ENCODE results near the gene TTF2. TPM values are rescaled to one million over a fixed set of nuclear protein-coding genes. Genes with fewer than 3 reads are reported as not detected.

The TTF2 gene
- polyA plus RNA-seq, 1 donor (not counting 4 experiments of a cell fraction or from before 2014, with no cell fraction given) = 23.0 TPM

GRCh38 chr1:117135329-117135728 is 75.2 kb downstream of the TTF2 start:
- H3K79me2 ChIP-seq (ENCODE audit: control insufficient read depth, insufficient read depth, low read length) = no peaks in the 10 kb centered on the region
- no peaks in the 10 kb centered on the region for H3K27me3 ChIP-seq (ENCODE audit: control insufficient read depth, extremely low read depth, insufficient read depth, low read length)

DNA sequence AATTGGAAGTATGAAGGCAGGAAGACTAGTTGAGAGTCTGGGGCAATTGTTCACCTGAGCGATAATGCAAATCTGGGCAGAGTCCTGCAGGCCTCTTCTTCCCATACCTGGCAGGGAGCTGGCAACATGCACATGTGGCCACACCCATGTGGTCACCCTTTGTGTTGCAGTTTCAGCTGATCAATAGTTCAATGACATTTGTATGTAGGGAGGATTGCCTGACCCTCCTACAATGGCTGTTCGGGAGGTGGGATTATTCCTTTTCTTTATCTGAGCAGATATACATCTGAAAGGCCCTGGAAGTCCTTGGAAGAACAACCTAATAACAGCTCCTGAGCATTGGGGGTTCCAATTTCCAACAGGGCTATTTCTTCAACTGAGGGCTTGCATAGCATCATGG is 76.6 kb downstream of the TTF2 start:
- Histone ChIP-seq H4K20me1 (ENCODE audit: control insufficient read depth, extremely low read depth, insufficient read depth, low read length) (no peaks in the 10 kb centered on the region), H3K4me1 (ENCODE audit: control insufficient read depth, extremely low read depth, insufficient read depth, low read length) (no peaks in the 10 kb centered on the region), H3K9ac (ENCODE audit: control insufficient read depth, extremely low read depth, insufficient read depth, low read length) (no peak overlapping the region), H3K9me1 (ENCODE audit: control insufficient read depth, extremely low read depth, insufficient read depth, low read length) (no peaks in the 10 kb centered on the region), H3K9me3 (ENCODE audit: control insufficient read depth, low read depth, low read length) (no peaks in the 10 kb centered on the region), H3K27ac (ENCODE audit: control insufficient read depth, insufficient read depth, low read length) (no peak overlapping the region), H3K79me2 (ENCODE audit: control insufficient read depth, insufficient read depth, low read length) (no peaks in the 10 kb centered on the region), H2AFZ (ENCODE audit: control insufficient read depth, low read length) (no peak overlapping the region), H3K36me3 (ENCODE audit: control insufficient read depth in 2 of 2, extremely low read depth in 1 of 2, insufficient read depth in 2 of 2, low read length in 2 of 2) (no peaks in the 10 kb centered on the region), H3K27me3 (ENCODE audit: control insufficient read depth, extremely low read depth, insufficient read depth, low read length) (no peaks in the 10 kb centered on the region), H3K4me2 (ENCODE audit: control insufficient read depth, extremely low read depth, insufficient read depth, low read depth, low read length) (no peak overlapping the region), H3K4me3 (ENCODE audit: control insufficient read depth in 2 of 3, extremely low read depth in 1 of 3, insufficient read depth in 2 of 3, low read depth in 1 of 3, low read length in 3 of 3) (no peak overlapping the region)
- dilution Hi-C loops (cut with MboI; ENCODE audit: extremely low pct_ligation_motif_present, low sequenced_read_pairs) = no loop called here
- TF ChIP-seq CTCF (optimal IDR thresholded peaks at IDR 0.05 in 1 of 3, IDR thresholded peaks at IDR 0.05 in 1 of 3, conservative IDR thresholded peaks at IDR 0.05 in 1 of 3; ENCODE audit: extremely low read depth in 1 of 3, insufficient read depth in 2 of 3, low read length in 3 of 3) (no peak), EZH2 (IDR thresholded peaks at IDR 0.05; ENCODE audit: low read length) (no peak)
- FAIRE-seq (no peak), DNase-seq (ENCODE audit: low read depth, low spot score) (no peak)

More at GRCh38 chr1:117135329-117135728, 75.2 kb downstream of the TTF2 start:
- H4K20me1 ChIP-seq (ENCODE audit: control insufficient read depth, extremely low read depth, insufficient read depth, low read length) = no peaks in the 10 kb centered on the region
- no peak overlapping the region for H3K4me2 ChIP-seq (ENCODE audit: control insufficient read depth, extremely low read depth, insufficient read depth, low read depth, low read length)
- H3K27ac ChIP-seq (ENCODE audit: control insufficient read depth, insufficient read depth, low read length) = no peak overlapping the region
- H3K9me3 ChIP-seq (ENCODE audit: control insufficient read depth, low read depth, low read length) = no peaks in the 10 kb centered on the region
- H3K9ac ChIP-seq (ENCODE audit: control insufficient read depth, extremely low read depth, insufficient read depth, low read length) = no peak overlapping the region
- H2AFZ ChIP-seq (ENCODE audit: control insufficient read depth, low read length) = no peak overlapping the region
- TF ChIP-seq CTCF (optimal IDR thresholded peaks at IDR 0.05 in 1 of 3, IDR thresholded peaks at IDR 0.05 in 1 of 3, conservative IDR thresholded peaks at IDR 0.05 in 1 of 3; ENCODE audit: extremely low read depth in 1 of 3, insufficient read depth in 2 of 3, low read length in 3 of 3) (no peak), EZH2 (IDR thresholded peaks at IDR 0.05; ENCODE audit: low read length) (no peak)
- DNase-seq (ENCODE audit: low read depth, low spot score) (no peak), FAIRE-seq (no peak)
- no peaks in the 10 kb centered on the region for H3K4me1 ChIP-seq (ENCODE audit: control insufficient read depth, extremely low read depth, insufficient read depth, low read length)
- H3K4me3 ChIP-seq (ENCODE audit: control insufficient read depth in 2 of 3, extremely low read depth in 1 of 3, insufficient read depth in 2 of 3, low read depth in 1 of 3, low read length in 3 of 3) = no peak overlapping the region
- no peaks in the 10 kb centered on the region for H3K36me3 ChIP-seq (ENCODE audit: control insufficient read depth in 2 of 2, extremely low read depth in 1 of 2, insufficient read depth in 2 of 2, low read length in 2 of 2)
- dilution Hi-C loops (cut with MboI; ENCODE audit: extremely low pct_ligation_motif_present, low sequenced_read_pairs) = no loop called here
- no peaks in the 10 kb centered on the region for H3K9me1 ChIP-seq (ENCODE audit: control insufficient read depth, extremely low read depth, insufficient read depth, low read length)

All from keratinocyte (primary cell).